Measurements from ENCODE around the gene LRRK1.

Gene LRRK1

DNA sequence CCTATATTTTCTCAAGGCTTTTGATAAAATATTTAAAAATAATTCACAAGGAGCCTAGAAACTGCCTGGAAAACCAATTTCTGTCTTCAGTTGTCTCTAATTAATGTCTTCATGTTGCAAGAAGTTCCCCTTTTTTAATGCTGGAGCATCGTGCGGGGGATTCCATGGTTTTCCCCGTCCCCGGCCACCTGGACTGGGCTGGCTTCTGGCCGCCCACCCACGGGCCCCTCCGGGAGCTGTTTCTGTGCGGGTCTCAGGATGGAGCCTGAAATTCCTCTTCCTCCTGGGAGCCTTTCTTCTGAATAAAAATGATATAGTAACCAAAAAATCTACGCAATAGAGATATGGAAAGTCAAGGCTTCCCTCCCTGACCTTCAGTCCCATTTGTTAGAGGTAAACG lies 8.1 kb upstream of the LRRK1 start:
- no peak for DNase-seq (ENCODE audit: low read depth)
- no peak for TF ChIP-seq CTCF (conservative IDR thresholded peaks at IDR 0.05; ENCODE audit: low read length)
- H3K4me3 ChIP-seq (ENCODE audit: low read length), result no peak overlapping the region

DNA sequence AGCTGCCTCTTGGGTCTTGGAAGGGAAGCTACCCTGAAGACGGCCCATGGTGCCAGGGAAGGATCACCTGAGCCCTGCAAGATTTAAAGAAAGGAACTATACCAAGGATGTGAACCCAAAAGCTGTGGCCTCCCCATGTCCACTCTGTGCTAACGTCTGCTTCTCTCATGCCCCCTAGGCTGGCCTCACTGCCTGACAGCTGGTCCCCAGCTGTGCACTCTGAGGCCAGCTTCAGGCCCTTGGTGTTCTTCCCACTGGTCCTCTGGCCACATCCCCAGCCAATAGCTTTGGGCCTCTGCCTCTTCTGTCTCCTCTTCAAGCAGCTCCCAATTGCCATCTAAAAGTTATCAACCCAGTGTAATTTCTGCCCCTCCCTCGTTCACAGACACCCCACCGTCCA lies 5.2 kb upstream of the LRRK1 start:
- TF ChIP-seq CTCF (conservative IDR thresholded peaks at IDR 0.05; ENCODE audit: low read length), result no peak
- peak; percentile 38 for DNase-seq (ENCODE audit: low read depth)
- no peak overlapping the region for H3K4me3 ChIP-seq (ENCODE audit: low read length)

GRCh38 chr15:100914876-100915275 lies 4.3 kb upstream of the LRRK1 start:
- DNase-seq (ENCODE audit: low read depth), result no peak
- H3K4me3 ChIP-seq (ENCODE audit: low read length), result no peak overlapping the region
- peak; percentile 17; the same call in 1 of the 2 replicates for TF ChIP-seq CTCF (conservative IDR thresholded peaks at IDR 0.05; ENCODE audit: low read length)

- H3K4me3 ChIP-seq (ENCODE audit: low read length), result peak overlapping the region; percentile 78
- DNase-seq (ENCODE audit: low read depth), result peak; percentile 76
Measured at GRCh38 chr15:100918034-100918689, 995 bp upstream of the LRRK1 start.

GRCh38 chr15:100919481-100920405 lies 586 bp downstream of the LRRK1 start:
- no peak for TF ChIP-seq CTCF (conservative IDR thresholded peaks at IDR 0.05; ENCODE audit: low read length)
- DNase-seq (ENCODE audit: low read depth), result peak; percentile 27
- H3K4me3 ChIP-seq (ENCODE audit: low read length), result peak overlapping the region; percentile 73

More at GRCh38 chr15:100918034-100918689, 995 bp upstream of the LRRK1 start:
- peak; percentile 70 for TF ChIP-seq CTCF (conservative IDR thresholded peaks at IDR 0.05; ENCODE audit: low read length)

GRCh38 chr15:100920516-100921135 lies 1.5 kb downstream of the LRRK1 start:
- DNase-seq (ENCODE audit: low read depth), result no peak
- TF ChIP-seq CTCF (conservative IDR thresholded peaks at IDR 0.05; ENCODE audit: low read length), result no peak
- H3K4me3 ChIP-seq (ENCODE audit: low read length), result peak overlapping the region; percentile 73

All from AG10803 (cell line).